ENCODE measurements around the gene PABPN1.

The PABPN1 gene

DNA sequence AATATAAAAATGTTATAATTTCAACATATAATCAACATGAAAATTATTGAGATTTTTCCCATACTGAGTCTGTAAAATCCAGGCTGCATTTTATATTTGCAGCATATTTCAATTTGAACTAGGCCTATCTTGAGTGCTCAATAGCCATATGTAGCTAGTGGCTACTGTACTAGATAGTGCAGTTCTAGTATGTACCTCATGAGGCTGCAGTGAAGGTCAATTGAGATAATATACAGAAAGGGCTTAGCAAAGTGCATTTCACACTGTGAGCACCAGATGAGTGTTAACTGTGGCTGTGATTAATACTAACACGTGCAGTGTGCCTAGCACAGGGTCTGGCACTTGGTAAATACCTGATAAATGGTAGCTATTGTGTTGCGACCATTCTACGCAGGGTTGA, 36.8 kb downstream of the PABPN1 start:
- no peak overlapping the region for H3K27ac Mint-ChIP-seq
- H3K4me1 Mint-ChIP-seq = peaks cover 7% of the 10 kb centered on the region
- H3K36me3 Mint-ChIP-seq = no peaks in the 10 kb centered on the region
- H3K4me3 Mint-ChIP-seq = no peak overlapping the region
- no peak for ATAC-seq
- no peaks in the 10 kb centered on the region for H3K9me3 Mint-ChIP-seq
- no peak for DNase-seq (ENCODE audit: low spot score in 2 of 2)

DNA sequence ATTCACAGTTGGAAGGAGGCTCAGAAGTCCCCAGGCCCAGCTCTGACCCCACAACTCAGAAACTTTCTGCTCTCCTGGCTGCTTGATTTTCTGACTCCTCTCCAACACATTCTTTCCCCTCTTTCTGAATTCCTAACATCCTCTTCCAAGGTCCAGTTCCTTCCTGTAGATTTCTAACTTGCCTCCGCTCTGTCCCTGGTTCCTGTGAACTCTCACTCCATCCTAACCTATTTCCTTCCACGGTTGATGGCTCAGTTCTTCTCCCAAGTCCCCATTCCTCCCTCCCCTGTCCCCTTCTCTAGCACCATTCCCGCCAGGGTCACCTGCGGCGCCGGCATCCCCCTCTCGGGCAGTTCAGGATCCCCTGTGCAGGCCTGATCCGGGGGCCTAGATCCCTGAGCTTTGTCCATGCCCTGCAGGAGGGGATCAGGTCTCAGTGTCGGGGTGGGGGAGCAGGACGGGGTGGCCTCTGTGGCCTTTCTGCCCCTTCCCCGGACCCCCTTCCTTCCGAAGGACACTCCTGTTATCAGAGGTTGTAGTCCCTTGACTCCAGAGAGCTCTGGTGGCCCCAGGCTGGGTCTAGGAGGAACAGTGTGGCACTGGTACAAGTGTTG, 37.4 kb downstream of the PABPN1 start:
- Mint-ChIP-seq H3K4me3 (no peak overlapping the region), H3K9me3 (no peaks in the 10 kb centered on the region)

DNA sequence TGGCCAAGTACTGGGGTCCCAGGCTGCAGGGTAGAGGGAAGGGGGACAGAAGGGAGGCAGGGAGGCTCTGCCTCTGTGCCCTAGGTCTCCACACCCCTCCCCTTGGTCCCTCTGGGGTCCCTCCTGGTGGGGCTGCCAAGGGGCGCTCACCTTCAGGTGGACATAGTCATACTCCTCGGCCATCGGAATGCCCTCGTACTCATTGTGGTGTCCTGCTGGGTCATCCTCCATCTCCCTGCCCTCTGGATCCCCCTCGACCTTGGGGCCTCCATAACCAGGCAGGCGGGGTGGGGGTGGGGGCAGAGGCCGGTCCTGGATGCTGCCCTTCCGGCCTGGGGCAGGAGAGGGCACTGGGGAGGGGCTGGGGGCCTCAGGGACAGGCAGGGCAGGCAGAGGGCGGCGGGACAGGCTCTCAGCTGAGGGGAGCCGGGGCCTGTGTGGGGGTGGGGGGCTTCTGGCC, 37.9 kb downstream of the PABPN1 start:
- DNase-seq (ENCODE audit: low spot score in 2 of 2) (no peak), ATAC-seq (no peak)
- no peaks in the 10 kb centered on the region for H3K9me3 Mint-ChIP-seq
- no peak overlapping the region for H3K27ac Mint-ChIP-seq
- peaks cover 4% of the 10 kb centered on the region for H3K4me1 Mint-ChIP-seq
- H3K4me3 Mint-ChIP-seq = no peak overlapping the region
- H3K36me3 Mint-ChIP-seq = no peaks in the 10 kb centered on the region

More for the DNA sequence above, 37.4 kb downstream of the PABPN1 start:
- Mint-ChIP-seq H3K27ac (no peak overlapping the region), H3K4me1 (peaks cover 4% of the 10 kb centered on the region), H3K36me3 (no peaks in the 10 kb centered on the region)
- DNase-seq (ENCODE audit: low spot score in 2 of 2) (no peak), ATAC-seq (no peak)

DNA sequence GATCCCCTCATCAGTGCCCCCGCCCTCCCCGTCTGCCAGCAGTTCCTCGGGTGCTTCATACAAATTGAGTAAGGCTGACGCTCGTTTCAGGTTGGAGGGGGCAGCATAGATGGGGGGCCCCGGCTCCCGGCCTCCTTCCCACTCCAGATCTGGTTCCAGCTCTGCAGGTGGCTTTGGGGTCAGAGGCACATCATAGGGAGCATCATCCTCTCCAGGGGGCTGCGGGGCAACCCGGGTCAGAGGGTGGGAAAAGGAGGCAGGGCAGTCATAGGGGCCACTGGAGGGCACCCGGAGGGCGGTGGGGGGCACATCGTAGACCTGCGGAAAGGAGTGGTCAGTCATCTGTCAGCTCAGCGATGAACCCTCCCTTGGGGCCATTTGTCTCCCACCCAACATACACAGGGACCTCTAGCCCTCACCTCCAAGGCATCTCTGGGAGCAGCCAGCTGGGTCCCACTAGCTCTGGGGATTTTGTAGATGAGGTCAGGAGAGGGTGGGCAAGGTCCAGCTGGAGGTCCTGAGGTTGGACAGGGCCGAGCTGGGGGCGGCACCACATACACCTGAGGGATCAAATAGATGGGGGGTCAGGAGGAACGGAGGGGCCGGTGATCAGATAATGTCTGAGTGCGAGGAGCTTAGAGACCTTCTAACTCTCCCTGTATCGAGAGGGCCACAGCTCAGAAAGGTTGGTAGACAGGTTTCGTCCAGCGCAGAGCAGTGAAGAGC, 38.6 kb downstream of the PABPN1 start:
- Mint-ChIP-seq H3K27ac (no peak overlapping the region), H3K4me3 (no peak overlapping the region), H3K4me1 (peaks cover 4% of the 10 kb centered on the region), H3K36me3 (no peaks in the 10 kb centered on the region), H3K9me3 (no peaks in the 10 kb centered on the region)
- DNase-seq (ENCODE audit: low spot score in 2 of 2) = no peak
- ATAC-seq = no peak

DNA sequence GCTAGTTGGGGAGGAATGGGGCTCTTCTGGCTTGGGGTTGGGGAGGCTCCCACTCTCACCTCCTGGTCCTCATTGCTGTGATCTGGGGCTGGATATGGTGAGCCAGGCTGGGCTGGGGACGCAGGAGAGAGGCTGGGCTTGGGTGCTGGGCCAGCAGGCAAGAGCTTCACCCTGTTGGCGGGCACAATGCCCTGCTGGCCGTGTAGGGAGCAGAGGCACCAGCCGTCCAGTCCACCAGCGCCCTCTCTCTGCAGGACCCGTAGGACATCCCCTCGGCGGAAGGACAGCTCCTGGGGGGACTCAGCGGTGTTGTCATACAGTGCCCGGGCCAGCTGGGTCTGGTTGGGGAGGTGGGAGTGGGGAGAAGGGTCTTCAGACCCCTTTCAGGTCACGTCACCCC, 39.2 kb downstream of the PABPN1 start:
- Mint-ChIP-seq H3K36me3 (no peaks in the 10 kb centered on the region), H3K9me3 (no peaks in the 10 kb centered on the region)
- no peak for ATAC-seq

DNA sequence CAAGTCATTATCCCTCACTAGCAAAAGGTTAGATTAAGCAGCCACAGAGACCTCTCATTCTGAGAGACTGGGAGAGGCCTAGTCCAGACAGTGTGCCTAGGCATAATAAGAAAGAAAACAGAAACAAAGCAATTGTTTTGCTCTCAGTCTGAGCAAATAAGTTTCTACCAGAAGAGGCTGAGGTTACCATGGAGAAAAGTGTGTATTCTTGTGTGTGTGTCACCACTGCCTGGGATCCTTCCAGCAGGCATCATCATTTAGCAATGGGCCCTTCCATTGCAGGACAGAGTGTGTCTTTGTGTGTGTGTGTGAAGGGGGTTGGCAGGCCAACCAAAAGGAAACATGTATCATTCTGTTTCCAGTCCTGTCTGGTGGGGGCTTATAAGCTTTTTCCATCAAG, 40.1 kb downstream of the PABPN1 start:
- ATAC-seq (peak; percentile 71), DNase-seq (ENCODE audit: low spot score in 2 of 2) (no peak)
- Mint-ChIP-seq H3K4me1 (peaks cover 4% of the 10 kb centered on the region), H3K9me3 (no peaks in the 10 kb centered on the region), H3K36me3 (no peaks in the 10 kb centered on the region), H3K27ac (peak overlapping the region; percentile 4), H3K4me3 (no peak overlapping the region)

More for the DNA sequence above, 39.2 kb downstream of the PABPN1 start:
- Mint-ChIP-seq H3K27ac (peak overlapping the region; percentile 4), H3K4me1 (peaks cover 4% of the 10 kb centered on the region), H3K4me3 (no peak overlapping the region)
- DNase-seq (ENCODE audit: low spot score in 2 of 2) = no peak

DNA sequence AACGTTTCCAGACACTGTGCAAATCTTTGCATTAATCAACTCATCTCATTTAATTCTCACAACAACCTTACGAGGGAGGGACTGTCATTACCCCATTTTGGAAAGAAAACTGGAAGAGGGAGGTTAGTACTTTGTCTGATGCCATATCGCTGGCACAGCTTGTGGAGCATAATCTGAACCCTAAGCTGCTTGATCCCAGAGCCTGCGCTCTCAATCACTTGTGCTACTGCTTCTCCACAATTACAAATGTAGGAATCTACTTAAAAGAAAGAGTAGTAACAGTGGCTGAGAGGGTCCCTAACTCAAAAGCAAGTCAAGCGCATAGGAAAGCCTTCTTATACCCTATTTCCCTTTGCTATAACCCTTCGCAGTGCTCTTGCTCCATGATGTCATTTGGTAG, 40.5 kb downstream of the PABPN1 start:
- no peaks in the 10 kb centered on the region for H3K36me3 Mint-ChIP-seq
- no peak overlapping the region for H3K27ac Mint-ChIP-seq
- no peaks in the 10 kb centered on the region for H3K9me3 Mint-ChIP-seq
- peaks cover 4% of the 10 kb centered on the region for H3K4me1 Mint-ChIP-seq
- H3K4me3 Mint-ChIP-seq = no peak overlapping the region
- ATAC-seq (no peak), DNase-seq (ENCODE audit: low spot score in 2 of 2) (no peak)

DNA sequence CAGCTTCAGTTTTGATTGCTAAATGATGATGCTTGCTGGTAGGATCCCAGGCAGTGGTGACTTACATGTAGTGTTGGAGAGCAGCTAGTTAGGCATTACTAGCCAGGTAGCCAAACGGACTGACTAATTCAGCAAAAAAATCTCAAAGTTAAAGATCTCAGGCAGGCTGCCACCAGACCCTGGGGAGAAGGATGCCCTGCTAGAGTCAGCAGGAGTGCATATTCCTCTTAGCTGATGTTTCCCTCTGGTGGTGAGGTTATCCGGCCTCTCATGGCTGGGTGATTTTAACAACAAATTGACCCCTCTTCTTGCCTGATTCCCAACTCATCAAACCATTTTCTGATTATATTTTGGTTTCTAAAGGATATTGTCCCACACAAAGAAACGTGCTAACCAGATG, 40.9 kb downstream of the PABPN1 start:
- H3K4me3 Mint-ChIP-seq = no peak overlapping the region
- no peaks in the 10 kb centered on the region for H3K9me3 Mint-ChIP-seq
- no peak overlapping the region for H3K27ac Mint-ChIP-seq
- no peaks in the 10 kb centered on the region for H3K36me3 Mint-ChIP-seq
- ATAC-seq (no peak), DNase-seq (ENCODE audit: low spot score in 2 of 2) (no peak)
- peaks cover 4% of the 10 kb centered on the region for H3K4me1 Mint-ChIP-seq

DNA sequence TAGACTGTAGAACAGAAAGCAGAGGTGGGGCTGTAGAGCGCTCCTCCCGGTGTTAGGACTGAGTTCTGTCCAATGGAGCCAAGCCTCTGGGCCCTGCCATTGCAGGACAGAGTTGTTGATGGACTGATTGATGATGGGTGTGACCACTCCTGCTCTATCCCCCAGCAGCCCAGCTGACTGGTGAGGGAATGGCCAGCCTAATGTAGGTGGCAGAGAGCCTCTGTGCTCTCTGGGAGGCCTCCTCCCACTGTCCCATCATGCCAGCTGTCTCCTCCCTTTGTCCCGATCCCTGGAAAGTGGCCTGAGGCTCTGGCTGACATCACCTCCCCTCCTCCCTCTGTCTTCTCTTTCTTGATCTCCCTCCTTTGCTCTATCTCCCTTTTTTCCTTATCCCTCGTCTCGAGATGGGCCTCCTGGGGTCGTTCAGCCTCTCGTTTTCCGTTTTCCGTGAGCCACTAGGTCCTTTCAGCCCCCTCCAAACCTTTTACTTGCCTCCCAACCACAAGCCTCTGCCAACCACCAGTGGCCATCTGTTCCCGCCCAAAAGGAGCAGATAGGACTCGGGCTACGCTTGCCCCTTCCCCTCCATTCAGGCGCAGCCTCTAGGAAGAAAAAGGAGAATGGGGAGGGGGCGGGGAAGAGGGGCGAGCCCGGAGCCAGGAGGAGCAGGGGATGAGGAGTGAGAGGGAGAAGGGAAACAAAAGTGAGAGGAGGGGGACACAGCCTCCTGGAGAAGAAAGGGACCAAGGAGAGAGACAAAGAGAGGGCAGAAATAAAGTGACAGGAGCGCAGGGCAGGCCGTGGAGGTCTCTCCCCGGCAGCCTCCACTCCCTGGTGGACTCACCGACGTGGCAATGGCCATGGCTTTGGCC, 43.1 kb downstream of the PABPN1 start:
- ATAC-seq = no peak
- DNase-seq (ENCODE audit: low spot score in 2 of 2) = no peak
- Mint-ChIP-seq H3K36me3 (no peaks in the 10 kb centered on the region), H3K9me3 (no peaks in the 10 kb centered on the region), H3K4me1 (peaks cover 4% of the 10 kb centered on the region), H3K27ac (no peak overlapping the region), H3K4me3 (no peak overlapping the region)

DNA sequence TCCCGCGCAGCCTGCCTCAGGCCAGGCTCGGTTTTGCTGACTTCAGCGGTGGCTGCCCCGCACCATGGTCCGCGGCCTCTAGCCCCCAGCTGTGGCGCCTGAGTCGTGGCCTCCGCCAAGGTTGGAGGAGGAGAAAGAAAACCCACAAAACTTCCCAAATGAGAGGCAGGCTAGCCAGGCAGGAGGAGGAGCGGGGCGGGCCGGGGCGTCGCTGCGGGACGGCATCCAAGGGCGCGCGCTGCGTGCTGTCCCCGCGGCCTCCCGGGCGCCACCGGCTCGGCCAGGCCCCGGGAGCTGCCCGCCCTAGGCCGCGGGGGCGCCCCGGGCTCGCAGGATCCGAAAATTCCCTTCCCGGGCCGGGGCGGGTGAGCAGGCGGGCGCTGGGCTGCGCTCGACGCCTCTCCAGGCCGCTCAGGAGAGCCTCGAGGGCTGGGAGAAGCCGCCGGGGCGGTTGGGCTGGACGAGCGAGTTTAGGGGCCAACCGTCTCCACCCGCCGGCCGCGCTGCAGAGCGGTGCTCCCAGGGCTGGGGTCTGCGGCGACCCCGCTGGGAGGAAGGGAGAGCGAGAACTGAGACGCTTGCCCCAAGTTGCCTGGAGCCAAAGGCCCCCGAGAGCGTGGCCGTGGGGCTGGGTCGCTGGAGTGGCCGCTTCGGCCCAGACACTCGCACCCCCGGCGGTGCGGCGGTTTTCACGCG, 43.9 kb downstream of the PABPN1 start, which contains the start of gene EFS:
Gene EFS (minus strand): TSS at position 137 of the 696 bp plus-strand sequence. CDS start 147 bp downstream, outside the sequence.
- no peak within 1 kb of the TSS for H3K27ac Mint-ChIP-seq
- H3K4me1 Mint-ChIP-seq = peaks cover 4% of the 10 kb centered on the region
- DNase-seq (ENCODE audit: low spot score in 2 of 2) (no peak), ATAC-seq (no peak)
- H3K9me3 Mint-ChIP-seq = no peaks in the 10 kb centered on the region
- no peak within 1 kb of the TSS for H3K4me3 Mint-ChIP-seq
- H3K36me3 Mint-ChIP-seq = no peaks in the 10 kb centered on the region

DNA sequence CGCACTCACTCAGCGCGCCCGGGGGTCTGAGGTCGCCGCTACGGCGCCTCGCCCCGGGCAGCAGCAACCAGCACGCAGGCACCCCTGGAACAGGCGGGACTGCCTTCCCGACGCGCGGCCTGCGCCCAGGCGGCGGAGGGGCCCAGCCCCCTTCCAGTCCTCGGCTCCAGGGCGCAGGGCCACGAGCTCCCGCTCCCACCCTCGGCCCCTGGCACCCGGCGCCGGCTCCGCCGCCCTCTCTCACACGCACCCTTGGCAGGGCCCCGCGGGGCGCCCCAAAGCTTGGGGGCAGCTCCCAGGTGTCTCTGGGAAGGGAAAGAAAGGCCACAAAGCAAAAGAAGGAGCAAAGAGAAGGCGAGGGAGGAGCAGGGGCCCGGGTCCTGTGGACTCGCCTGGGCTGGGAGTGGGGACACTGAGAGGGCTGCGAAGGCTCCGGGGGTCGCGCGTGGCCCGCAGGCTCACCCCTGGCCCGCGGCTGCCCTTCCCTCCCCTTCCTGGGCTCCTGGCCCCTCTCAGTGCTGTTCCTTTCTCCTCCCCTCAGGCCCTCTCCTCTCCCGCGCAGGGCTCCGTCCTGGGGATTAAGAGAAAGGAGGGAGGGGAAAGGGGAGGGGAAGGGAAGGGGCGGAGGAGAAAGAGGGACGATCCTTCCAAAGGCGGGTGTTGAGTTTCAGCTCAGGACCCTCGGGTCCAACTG, 44.6 kb downstream of the PABPN1 start:
- Mint-ChIP-seq H3K9me3 (no peaks in the 10 kb centered on the region), H3K36me3 (no peaks in the 10 kb centered on the region), H3K27ac (no peak overlapping the region), H3K4me3 (no peak overlapping the region), H3K4me1 (peaks cover 4% of the 10 kb centered on the region)
- ATAC-seq (no peak), DNase-seq (ENCODE audit: low spot score in 2 of 2) (no peak)

DNA sequence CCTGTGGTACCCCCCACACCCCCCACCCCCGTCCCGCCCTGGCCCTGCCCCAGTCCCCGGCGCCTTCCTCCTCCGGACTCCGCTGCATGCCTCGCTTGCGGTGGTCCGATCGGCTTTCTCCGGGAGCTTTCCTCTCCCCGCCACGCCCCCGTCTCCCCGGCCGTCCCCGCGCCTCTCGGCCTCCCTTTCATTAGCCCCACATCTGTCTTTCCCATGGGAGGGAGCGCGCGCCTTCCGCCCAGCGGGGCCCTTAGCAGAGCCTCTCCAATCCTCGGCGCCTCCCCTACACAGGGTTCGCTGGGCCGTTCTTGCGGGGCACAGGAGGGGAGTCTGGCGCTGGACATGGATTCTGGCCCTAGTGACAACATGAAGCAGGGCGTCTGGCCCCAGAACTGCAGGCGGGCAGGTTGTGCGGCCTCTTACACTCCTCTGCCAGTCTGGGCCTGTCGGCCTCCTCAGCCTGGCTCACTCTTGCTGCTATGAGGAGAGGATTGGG, 45.2 kb downstream of the PABPN1 start:
- DNase-seq (ENCODE audit: low spot score in 2 of 2) (no peak), ATAC-seq (no peak)
- H3K27ac Mint-ChIP-seq = no peak overlapping the region

DNA sequence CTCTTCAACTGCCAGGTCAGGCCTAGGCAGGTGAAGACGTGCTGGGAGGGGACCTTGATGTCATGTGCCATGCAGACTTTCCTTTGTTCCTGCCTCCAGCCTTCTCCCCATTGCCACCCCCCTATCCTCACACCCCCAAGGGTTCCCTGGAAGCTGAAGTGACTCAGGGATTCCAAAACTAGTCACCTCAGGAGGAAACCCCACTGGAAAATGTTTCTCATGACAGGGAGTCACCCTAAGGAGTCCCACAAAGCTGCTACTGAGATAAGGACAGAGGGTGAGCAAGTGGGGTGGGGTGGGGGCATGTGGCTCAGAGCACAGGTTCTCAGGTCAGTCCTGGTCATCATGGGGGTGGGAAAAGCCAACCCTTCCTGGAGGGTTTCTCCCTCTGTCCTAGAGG, 49.0 kb downstream of the PABPN1 start:
- H3K4me3 Mint-ChIP-seq = no peak overlapping the region
- ATAC-seq (no peak), DNase-seq (ENCODE audit: low spot score in 2 of 2) (no peak)
- H3K27ac Mint-ChIP-seq = no peak overlapping the region
- no peaks in the 10 kb centered on the region for H3K4me1 Mint-ChIP-seq
- no peaks in the 10 kb centered on the region for H3K9me3 Mint-ChIP-seq
- H3K36me3 Mint-ChIP-seq = no peaks in the 10 kb centered on the region

More for the DNA sequence above, 45.2 kb downstream of the PABPN1 start:
- no peaks in the 10 kb centered on the region for H3K36me3 Mint-ChIP-seq
- H3K4me1 Mint-ChIP-seq = no peaks in the 10 kb centered on the region
- no peak overlapping the region for H3K4me3 Mint-ChIP-seq
- no peaks in the 10 kb centered on the region for H3K9me3 Mint-ChIP-seq

DNA sequence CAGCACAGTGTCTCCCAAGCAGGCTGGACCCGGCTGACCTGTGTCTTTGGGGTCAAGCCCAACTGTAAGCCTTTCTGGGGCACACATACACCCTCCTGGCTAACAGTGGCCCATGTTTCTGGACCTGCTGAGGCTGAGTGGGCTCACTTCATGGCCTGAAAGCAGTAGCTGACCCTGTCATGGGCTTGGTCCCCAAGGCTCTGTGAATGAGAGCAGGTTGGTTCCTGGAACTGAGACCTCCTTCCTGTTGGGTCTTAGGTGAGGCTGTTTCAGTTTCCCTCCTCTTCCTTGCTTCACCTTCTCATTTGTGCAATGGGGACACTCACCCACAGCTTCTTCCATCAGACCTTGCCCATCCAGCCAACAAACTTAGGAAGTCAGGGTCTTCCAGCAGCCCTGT, 50.6 kb downstream of the PABPN1 start:
- Mint-ChIP-seq H3K4me1 (no peaks in the 10 kb centered on the region), H3K36me3 (no peaks in the 10 kb centered on the region), H3K4me3 (no peak overlapping the region), H3K9me3 (no peaks in the 10 kb centered on the region), H3K27ac (peak overlapping the region; percentile 9)
- ATAC-seq (no peak), DNase-seq (ENCODE audit: low spot score in 2 of 2) (no peak)
